Erythroblast (primary cell): ENCODE measurements around the gene ZPR1.

ENCODE experiments used
- GATA1 ChIP-seq: IDR thresholded peaks from 2 replicates; pipeline ENCODE4 v1.6.1; 2011; ENCODE audit warnings: low read depth, mild to moderate bottlenecking, control low read depth, low read length, moderate library complexity
- POLR2A ChIP-seq: IDR thresholded peaks from 2 replicates; pipeline ENCODE4 v1.6.1; 2011; ENCODE audit warnings: mild to moderate bottlenecking, low read length

DNA sequence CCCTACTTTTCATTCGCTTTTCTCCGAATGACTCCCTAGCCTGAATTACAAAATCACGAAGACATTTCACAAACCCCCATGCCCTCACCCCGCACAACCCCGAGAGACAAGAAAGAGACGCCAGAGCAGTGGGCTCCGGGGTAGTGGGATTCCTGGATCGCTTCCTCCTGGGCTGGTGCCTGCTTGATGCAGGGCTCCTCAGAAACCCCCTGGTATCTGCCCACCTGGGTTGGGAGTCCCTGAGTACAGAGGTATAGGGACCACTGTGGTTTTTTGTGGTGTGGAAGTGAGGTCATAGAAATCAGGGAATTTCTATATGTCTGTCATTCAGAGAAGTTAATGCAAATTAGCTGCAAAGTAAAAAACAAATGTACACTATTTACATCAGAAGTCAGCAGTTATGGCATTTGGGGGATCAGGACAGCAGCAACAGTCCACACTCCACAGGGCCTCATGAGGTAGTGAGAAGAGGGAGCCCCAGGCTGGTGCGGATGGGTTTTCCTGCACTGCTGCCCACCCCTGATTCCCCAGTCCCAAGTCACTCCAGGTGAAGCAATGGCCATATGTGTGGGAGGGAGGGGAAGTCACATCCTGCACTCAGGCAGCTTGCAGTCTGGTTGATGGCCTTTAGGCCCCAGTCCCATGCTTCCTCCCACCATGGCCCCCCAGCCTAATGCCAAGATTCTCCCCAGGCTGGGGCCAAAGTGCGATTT lies 54.6 kb downstream of the ZPR1 start:
- TF ChIP-seq POLR2A: no peak
- TF ChIP-seq GATA1: no peak
